ENCODE data around the gene UBE2O. TPM values are rescaled to one million over a fixed set of nuclear protein-coding genes. Genes with fewer than 3 reads are reported as not detected.
A peak's percentile ranks its signal among the peaks of the same experiment; 100 is the strongest.

Gene UBE2O
- 17.3 and 18.9 TPM in 2 replicates for total RNA-seq (2014; rRNA removed; shearing (Covaris generic))
- 13.8 and 16.1 TPM in 2 replicates for polyA plus RNA-seq (2015; cell fraction: cytosol; rRNA removed)
- 49.2 and 49.7 TPM in 2 replicates for polyA plus RNA-seq (2015; cell fraction: nucleus; rRNA removed)

- DNase-seq (ENCODE audit: low read depth): peak; percentile 81
These were observed at the start of gene UBE2O for GRCh38 chr17:76452660-76453430. UBE2O (minus strand) TSS chr17:76453152; CDS start chr17:76453141, 11 bp downstream.

- no peak for DNase-seq (ENCODE audit: low read depth)
These were observed 48.9 kb upstream of the UBE2O start for GRCh38 chr17:76501827-76502307.

- DNase-seq (ENCODE audit: low read depth): peak; percentile 63
These were observed 48.3 kb upstream of the UBE2O start, which contains the start of gene RHBDF2 for GRCh38 chr17:76501018-76501826. RHBDF2 (minus strand) TSS chr17:76501423; CDS start chr17:76481524, 19,899 bp downstream.

GRCh38 chr17:76500747-76501017, 47.7 kb upstream of the UBE2O start:
- no peak for DNase-seq (ENCODE audit: low read depth)

- no peak for DNase-seq (ENCODE audit: low read depth)
These were observed 47.3 kb upstream of the UBE2O start for GRCh38 chr17:76500074-76500746.

GRCh38 chr17:76499267-76499667, 46.3 kb upstream of the UBE2O start:
- peak; percentile 46 for DNase-seq (ENCODE audit: low read depth)

- DNase-seq (ENCODE audit: low read depth): no peak
These were observed 45.9 kb upstream of the UBE2O start for GRCh38 chr17:76498876-76499251.

- DNase-seq (ENCODE audit: low read depth): peak; percentile 79
These were observed 45.3 kb upstream of the UBE2O start for GRCh38 chr17:76497979-76498875.

- no peak for DNase-seq (ENCODE audit: low read depth)
These were observed 44.7 kb upstream of the UBE2O start for GRCh38 chr17:76497699-76497978.

- no peak for DNase-seq (ENCODE audit: low read depth)
These were observed 43.5 kb upstream of the UBE2O start for GRCh38 chr17:76496464-76496863.

GRCh38 chr17:76495663-76496400, 42.9 kb upstream of the UBE2O start:
- no peak for DNase-seq (ENCODE audit: low read depth)

GRCh38 chr17:76493505-76494167, 40.7 kb upstream of the UBE2O start:
- DNase-seq (ENCODE audit: low read depth): no peak

GRCh38 chr17:76492989-76493501, 40.1 kb upstream of the UBE2O start:
- DNase-seq (ENCODE audit: low read depth): peak; percentile 91

- no peak for DNase-seq (ENCODE audit: low read depth)
These were observed 39.4 kb upstream of the UBE2O start for GRCh38 chr17:76492123-76492988.

- DNase-seq (ENCODE audit: low read depth): no peak
These were observed 38.5 kb upstream of the UBE2O start for GRCh38 chr17:76491271-76492122.

GRCh38 chr17:76490112-76490710, 37.3 kb upstream of the UBE2O start:
- no peak for DNase-seq (ENCODE audit: low read depth)

Data from HT1080 (cell line).